HG02884 (cell line): ENCODE data around the gene RAPGEF2.
A peak's percentile ranks its signal among the peaks of the same experiment; 100 is the strongest.

ENCODE experiments used
- ATAC-seq: cut with Tn5 transposase; IDR thresholded peaks from one replicate; pipeline ENCODE4 v1.9.1; 2021; ENCODE audit warnings: mild to moderate bottlenecking, moderate library complexity; ENCODE audit not compliant: unreplicated experiment

The RAPGEF2 gene

DNA sequence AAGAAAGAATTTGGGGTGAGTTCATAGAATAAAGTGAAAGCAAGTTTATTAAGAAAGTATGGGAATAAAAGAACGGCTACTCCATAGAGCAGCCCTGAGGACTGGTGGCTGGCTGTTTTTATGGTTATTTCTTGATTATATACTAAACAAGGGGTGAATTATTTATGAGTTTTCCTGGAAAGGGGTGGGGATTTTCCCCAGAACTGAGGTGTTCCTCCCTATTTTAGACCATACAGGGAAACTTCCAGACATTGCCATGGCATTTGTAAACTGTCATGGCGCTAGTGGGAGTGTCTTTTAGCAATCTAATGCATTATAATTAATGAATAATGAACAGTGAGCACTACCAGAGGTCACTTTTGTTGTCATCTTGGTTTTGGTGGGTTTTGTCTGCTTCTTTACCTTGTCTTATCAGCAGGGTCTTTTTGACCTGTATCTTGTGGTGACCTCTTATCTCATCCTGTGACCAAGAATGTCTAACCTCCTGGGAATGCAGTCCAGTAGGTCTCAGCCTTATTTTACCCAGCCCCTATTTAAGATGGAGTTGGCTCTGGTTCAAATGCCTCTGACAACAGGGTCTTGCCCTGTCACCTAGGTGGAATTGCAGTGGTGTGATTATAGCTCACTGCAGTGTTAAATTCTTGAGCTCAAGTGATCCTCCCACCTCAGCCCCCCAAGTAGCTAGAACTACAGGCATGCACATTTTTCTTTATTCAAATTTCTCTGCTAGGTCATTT lies 27.1 kb downstream of the RAPGEF2 start:
- ATAC-seq = no peak

GRCh38 chr4:159131564-159131963 lies 28.7 kb downstream of the RAPGEF2 start:
- ATAC-seq = no peak

DNA sequence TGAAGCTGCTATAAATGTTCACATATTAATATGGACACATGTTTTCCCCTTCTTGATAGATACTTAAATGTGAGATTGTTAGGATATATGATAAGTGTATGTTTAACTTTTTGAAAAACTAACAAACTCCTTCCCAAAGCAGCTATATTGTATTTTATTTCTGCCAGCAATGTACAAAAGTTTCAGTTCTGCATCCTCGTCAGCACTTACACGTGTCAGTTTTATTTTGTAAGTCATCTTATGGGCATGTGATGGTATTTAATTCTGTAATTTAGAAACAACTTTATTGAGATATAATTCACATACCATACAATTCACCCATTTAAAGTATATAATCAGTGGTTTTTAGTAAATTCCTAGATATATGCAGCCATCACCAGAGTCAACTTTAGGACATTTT lies 31.6 kb downstream of the RAPGEF2 start:
- no peak for ATAC-seq

DNA sequence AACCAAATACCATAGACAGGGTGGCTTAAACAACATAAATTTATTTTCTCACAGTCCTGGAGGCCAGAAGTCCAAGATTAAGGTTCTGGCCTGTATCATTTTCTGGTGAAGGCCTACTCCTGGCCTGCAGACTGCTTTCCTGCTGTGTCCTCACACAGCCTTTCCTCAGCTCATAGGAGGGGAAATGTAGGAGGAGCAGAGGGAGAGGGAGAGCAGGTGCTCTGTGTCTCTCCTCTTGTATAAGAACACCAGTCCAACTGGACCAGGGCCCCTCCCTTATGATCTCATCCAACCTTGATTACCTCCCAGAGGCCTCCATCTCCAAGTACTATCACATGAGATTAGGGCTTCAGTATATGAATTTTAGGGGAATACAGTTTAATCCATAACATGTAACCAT lies 34.3 kb downstream of the RAPGEF2 start:
- ATAC-seq = no peak

GRCh38 chr4:159138436-159138835 lies 35.6 kb downstream of the RAPGEF2 start:
- no peak for ATAC-seq

DNA sequence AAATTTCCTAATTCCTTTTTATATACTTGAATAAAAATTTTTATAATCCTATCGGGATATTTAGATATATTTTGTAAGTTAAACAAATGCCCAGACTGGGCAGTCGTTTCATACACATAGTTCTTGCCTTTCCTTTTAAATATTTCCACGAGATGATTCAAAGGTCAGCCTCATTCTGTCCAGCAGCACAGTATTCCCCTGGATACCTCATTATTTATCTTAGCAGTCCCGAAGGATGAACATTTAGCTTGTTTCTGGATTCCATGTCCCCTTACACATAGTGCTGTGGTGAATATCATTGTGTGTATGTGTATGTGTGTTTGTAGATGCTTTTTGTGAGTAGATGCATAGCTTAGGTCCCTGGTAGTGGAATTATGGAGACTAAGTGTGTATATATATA lies 38.3 kb downstream of the RAPGEF2 start:
- ATAC-seq = no peak

DNA sequence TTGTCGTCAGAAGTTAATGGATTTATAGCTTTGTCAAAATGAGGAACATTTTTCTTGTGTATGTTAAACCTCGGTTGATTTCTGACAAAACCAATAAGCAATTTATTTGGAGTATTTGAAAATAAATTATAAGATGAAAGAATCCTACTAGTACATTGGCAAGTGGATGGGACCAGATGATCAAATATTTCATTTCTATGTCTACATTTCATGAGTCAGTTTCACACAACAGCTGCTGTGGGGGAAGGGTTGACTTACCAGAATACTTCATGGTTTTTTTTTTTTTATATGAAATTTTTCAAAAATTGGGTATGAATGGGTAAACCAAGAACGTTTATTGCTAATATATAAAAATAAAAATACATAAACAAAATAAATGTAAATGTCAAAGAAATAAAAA lies 39.4 kb downstream of the RAPGEF2 start:
- ATAC-seq = no peak

DNA sequence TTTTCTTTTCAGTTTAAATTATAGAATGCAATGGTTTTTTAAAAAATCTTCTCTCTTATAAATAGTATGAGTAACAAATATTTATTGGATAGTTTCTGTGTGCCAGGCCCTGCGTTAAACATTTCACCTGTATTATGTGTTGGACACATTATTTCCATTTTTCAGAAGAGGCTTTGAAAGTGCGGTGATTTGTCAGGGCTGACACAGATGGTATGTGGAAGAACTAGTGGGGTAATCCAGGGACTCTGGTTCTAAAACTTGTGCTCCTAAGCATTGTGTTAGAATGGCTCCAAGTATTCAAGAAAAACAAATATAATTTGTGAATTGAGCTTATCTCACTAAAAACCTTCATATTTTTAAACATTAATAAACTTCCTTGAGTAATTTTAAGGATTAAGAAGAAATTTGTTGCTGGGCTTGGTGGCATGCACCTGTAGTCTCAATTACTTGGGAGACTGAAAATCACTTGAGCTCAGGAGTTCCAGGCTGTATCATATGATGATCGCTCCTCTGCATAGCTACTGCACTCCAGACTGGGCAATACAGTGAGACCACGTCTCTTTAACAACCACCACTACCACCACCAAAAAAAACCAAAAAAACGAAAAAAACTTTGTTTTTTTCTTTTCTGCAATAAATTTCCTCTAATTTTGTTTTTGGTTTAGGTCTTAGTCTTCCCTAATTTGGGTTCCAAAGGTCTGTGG lies 40.0 kb downstream of the RAPGEF2 start:
- ATAC-seq = no peak

- no peak for ATAC-seq
Measured at GRCh38 chr4:159143687-159144086, 40.8 kb downstream of the RAPGEF2 start.

DNA sequence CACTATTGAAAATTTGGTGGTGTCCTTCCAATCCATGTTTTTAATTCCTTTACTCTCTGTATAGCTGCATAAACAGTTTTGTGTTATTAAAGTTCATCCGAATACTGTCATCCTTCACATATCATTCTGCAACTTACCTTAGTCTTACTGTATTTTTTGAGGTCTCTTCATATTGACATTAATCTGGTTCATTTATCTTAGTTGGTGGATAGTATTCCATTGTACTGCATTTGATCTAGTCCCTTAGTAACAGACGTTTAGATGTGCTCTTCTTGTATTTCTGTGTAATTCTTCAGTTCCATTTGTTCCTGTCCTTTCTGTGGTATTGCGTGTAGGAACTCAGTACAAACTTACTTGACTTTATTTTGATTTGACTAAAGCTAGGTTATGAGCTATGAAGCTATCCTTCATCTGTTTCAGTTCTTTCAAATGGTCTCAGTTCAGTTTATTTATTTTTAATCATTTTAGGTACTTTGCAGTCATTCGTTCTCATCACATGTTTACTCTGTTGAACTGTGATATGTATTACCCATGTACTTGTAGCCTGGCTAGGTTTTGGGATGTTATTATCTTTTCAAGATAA lies 41.3 kb downstream of the RAPGEF2 start:
- peak; percentile 66 for ATAC-seq

DNA sequence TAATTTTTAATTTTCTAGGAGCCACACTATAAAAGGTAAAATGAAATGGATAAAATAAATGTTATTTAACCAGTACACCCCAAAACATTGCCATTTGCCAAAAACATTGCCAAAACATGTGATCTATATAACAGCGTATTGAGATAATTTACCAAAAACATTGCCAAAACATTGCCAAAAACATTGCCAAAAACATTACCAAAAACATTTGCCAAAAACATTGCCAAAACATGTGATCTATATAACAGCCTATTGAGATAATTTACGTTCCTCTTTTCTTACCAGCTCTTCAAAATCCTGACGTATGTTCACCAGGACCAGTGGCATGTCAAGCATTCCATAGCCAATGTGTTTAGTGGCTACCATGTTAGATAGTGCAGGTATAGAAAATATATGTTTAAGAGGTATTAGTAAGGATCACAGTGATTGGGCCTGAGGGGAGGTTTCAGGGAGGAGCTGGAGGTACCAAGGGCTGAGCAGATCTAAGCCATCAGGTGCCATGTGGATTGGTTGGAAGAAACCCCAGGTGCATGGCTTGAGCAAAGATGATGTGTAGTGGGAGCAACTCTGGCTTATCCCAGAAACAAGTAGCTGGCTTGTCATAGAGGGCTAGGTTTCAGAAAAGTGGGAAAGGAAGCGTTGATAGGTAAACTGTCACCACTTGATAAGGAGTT lies 42.6 kb downstream of the RAPGEF2 start:
- no peak for ATAC-seq

DNA sequence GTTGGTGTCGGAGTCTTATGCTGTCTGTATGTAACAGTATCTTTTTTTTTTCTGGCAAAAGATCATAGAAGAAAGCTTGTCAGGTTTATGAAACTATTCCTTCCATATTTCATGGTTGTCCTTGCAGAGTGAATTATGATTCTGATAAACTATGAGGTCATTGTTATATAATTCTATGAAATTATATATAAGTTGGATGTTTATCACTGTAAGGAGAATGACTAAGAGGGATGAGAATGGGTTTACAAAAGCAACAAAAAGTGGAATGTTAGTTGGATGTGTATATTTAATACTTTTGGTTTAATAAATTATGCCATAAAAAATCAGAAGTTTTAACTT lies 43.1 kb downstream of the RAPGEF2 start:
- no peak for ATAC-seq

DNA sequence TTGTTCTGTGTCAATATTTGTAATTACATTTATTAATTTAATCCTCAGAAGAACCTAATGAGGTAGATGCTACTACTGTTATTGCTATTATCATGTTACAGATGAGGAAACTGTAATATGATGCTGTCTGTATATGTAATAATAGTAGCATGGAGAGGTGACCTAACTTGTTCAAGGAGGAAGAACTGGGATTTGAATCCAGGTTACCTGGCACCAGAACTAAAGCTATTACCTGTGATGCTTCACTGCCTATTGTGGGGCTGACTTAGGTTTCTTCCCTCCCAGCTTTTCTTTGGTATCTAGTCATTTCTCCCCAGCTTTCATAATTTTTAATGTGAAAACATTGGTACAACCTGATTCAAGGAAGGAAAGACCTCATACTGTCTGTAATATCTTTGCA lies 43.6 kb downstream of the RAPGEF2 start:
- ATAC-seq = no peak

GRCh38 chr4:159148441-159148840 lies 45.6 kb downstream of the RAPGEF2 start:
- no peak for ATAC-seq

DNA sequence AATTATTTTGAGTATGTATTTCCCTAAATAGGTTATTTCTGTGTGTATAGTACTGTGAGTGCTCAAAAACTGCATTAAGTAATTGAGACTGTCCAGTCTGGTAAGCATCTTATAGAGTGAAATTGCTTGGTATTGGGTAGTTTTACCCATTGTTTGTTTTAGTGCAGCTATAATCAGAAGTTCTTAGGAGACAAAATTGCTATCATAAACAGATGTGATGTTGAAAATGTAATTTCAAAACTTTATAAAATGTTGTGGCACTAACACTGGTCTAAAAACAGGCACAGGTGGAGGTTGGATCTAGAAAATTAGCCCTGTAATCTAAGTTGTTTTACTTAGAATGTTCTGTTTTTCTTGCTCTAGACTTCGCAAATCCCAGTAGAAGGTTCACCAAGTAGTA lies 46.8 kb downstream of the RAPGEF2 start:
- ATAC-seq = no peak

GRCh38 chr4:159150396-159150795 lies 47.5 kb downstream of the RAPGEF2 start:
- no peak for ATAC-seq

DNA sequence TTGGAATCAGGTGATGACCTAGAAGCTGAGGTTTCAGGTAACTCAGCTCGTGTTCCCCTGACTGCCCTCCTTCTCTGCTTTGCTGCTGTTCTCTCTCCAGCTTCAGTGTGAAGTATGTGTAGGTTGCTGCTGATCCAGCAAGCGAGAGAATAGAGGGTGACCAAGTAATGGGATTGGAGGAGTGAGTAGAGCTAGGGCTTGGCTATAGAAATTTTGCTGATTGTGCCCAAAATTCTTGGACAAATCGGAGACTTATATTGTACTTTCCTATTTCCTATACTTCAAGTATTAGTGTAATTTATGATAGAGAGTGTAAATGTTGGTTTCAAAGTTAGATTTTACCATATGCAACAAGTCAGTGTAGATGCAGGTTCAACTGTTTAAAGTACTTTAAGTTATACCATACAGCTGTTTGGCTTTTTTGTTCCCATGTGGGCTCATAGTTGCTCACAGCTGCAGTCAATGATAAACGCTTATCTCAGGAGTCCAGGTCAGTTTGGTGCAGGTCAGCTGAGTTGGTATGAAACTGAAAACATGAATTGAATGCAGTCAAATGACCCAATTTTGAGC lies 48.0 kb downstream of the RAPGEF2 start:
- peak; percentile 41 for ATAC-seq

- ATAC-seq = no peak
Measured at GRCh38 chr4:159151689-159152088, 48.8 kb downstream of the RAPGEF2 start.

DNA sequence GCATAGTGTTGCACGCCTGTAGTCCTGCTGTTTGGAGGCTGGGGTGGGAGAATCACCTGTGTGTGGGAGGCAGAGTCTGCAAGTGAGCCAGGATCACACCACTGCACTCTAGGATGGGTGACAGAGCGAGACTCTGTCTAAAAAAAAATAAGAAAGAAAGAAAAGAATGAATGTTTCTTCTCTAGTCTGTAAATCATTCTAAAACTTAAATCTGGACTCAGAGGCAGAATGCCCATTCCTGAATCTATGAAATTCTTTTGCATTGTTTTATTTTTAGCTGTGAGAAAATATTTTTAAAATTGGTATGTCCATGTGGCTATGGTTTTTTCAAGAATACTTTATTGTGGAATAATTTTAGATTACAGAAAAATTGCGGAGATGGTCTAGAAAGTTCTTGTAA lies 49.3 kb downstream of the RAPGEF2 start:
- ATAC-seq = no peak

DNA sequence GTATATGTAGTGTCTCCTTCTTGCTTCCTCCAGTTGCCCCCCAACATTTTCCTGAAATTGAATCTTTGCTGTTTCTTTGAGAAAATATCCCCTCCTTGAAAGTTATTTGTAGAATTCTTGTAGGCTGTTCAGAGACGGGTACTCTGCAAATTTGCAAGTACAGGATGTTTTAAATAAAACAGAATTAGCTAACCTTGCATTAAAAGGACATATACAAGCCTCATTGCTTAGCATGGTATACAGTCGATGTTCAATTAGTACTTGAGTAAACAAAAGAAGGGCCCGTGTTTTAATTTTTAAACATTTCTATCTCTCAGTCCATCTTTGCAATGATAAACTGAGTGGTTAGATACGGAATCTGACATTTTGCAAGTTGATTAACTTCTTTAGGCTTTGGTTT lies 50.8 kb downstream of the RAPGEF2 start:
- ATAC-seq = no peak

DNA sequence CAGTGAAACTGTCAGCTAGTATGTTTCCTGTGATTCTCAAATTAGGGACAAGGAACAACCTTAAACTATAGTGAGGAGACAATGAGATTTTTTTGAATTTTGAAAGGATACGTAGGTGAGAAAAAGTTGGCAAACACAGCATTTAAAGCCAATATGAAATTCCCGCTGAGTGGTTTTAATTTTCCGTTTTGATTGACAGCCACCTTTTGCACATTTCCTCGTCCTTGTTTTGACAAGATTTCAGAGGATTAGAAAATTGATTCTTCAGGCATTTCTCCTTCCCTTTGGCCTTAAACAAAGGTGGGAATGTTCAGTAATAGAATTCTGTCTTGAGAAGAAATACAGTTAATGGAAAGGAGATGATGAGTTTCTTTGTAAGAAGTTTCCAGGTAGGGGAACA lies 52.2 kb downstream of the RAPGEF2 start:
- ATAC-seq = no peak
